SK-N-SH treated with all-trans-retinoic acid at 6 μM for 48 hours (cell line): ENCODE data around the gene SNX8.

Source experiments
- ARNTL ChIP-seq: fragments of 450-650 bp; formaldehyde crosslinking; IDR thresholded peaks from 2 replicates; pipeline ENCODE4 v1.5.0; 2020; ENCODE audit warnings: low read depth, mild to moderate bottlenecking, moderate library complexity, borderline replicate concordance
- CREB5 ChIP-seq: fragments of 250-450 bp; sonication (Bioruptor Pico); IDR thresholded peaks from 2 replicates; pipeline ENCODE4 v1.5.1; 2020; ENCODE audit warnings: low read depth, mild to moderate bottlenecking, moderate library complexity
- CSDC2 ChIP-seq: fragments of 250-450 bp; sonication (Bioruptor Pico); IDR thresholded peaks from 2 replicates; pipeline ENCODE4 v1.5.0; 2020; ENCODE audit warnings: mild to moderate bottlenecking, moderate library complexity
- GLIS3 ChIP-seq: fragments of 250-450 bp; sonication (Bioruptor Pico); IDR thresholded peaks from 2 replicates; pipeline ENCODE4 v1.5.0; 2020; ENCODE audit warnings: mild to moderate bottlenecking, moderate library complexity
- ISL1 ChIP-seq: fragments of 250-450 bp; sonication (Bioruptor Pico); IDR thresholded peaks from 2 replicates; pipeline ENCODE4 v2.1.2; 2022; ENCODE audit warnings: mild to moderate bottlenecking, moderate library complexity
- POU6F1 ChIP-seq: fragments of 250-450 bp; sonication (Bioruptor Pico); IDR thresholded peaks from 2 replicates; pipeline ENCODE4 v1.8.0; 2021; ENCODE audit warnings: low read depth, mild to moderate bottlenecking, moderate library complexity, borderline replicate concordance
- RARB ChIP-seq: fragments of 250-450 bp; sonication (Bioruptor Pico); IDR thresholded peaks from 2 replicates; pipeline ENCODE4 v1.8.0; 2021; ENCODE audit warnings: mild to moderate bottlenecking, moderate library complexity
- SNAI2 ChIP-seq: fragments of 250-450 bp; sonication (Bioruptor Pico); IDR thresholded peaks from 2 replicates; pipeline ENCODE4 v1.5.0; 2020; ENCODE audit warnings: mild to moderate bottlenecking, moderate library complexity
- TOX ChIP-seq: fragments of 250-450 bp; sonication (Bioruptor Pico); IDR thresholded peaks from 2 replicates; pipeline ENCODE4 v1.8.0; 2021; ENCODE audit warnings: mild to moderate bottlenecking, moderate library complexity, borderline replicate concordance
- TSHZ2 ChIP-seq: fragments of 250-450 bp; sonication (Bioruptor Pico); IDR thresholded peaks from 2 replicates; pipeline ENCODE4 v1.5.0; 2020; ENCODE audit warnings: mild to moderate bottlenecking, moderate library complexity
- ZC3H10 ChIP-seq: fragments of 250-450 bp; sonication (Bioruptor Pico); IDR thresholded peaks from 2 replicates; pipeline ENCODE4 v1.5.1; 2021; ENCODE audit warnings: mild to moderate bottlenecking, moderate library complexity
- ZFP3 ChIP-seq: fragments of 250-450 bp; sonication (Bioruptor Pico); IDR thresholded peaks from 2 replicates; pipeline ENCODE4 v1.5.0; 2020; ENCODE audit warnings: mild to moderate bottlenecking, moderate library complexity
- ZNF8 ChIP-seq: fragments of 450-650 bp; formaldehyde crosslinking; IDR thresholded peaks from 2 replicates; pipeline ENCODE4 v1.5.0; 2020; ENCODE audit warnings: mild to moderate bottlenecking, moderate library complexity

GRCh38 chr7:2280424-2280823 is 33.8 kb downstream of the SNX8 start:
- TF ChIP-seq TSHZ2 (CRISPR knock-in tag) (no peak), CSDC2 (no peak), CREB5 (CRISPR knock-in tag) (no peak), ARNTL (no peak), ZFP3 (CRISPR knock-in tag) (no peak), ISL1 (CRISPR knock-in tag) (no peak), SNAI2 (CRISPR knock-in tag) (no peak), GLIS3 (no peak), POU6F1 (CRISPR knock-in tag) (no peak), ZC3H10 (CRISPR knock-in tag) (no peak), TOX (CRISPR knock-in tag) (no peak), RARB (CRISPR knock-in tag) (no peak), ZNF8 (no peak)
